ENCODE data around the gene CASP2.

Gene CASP2

GRCh38 chr7:143287935-143288826 lies at the start of gene CASP2:
Gene CASP2 (plus strand): TSS chr7:143288351. CDS start chr7:143288456, 105 bp downstream.
- peak; percentile 98 to 99 for DNase-seq (ENCODE audit: extremely low read depth in 1 of 2, low read depth in 1 of 2)

- no peak for DNase-seq (ENCODE audit: extremely low read depth in 1 of 2, low read depth in 1 of 2)
Observed at GRCh38 chr7:143239813-143240212, 48.3 kb upstream of the CASP2 start.

- peak in 1 of 2 donors; percentile 48 for DNase-seq (ENCODE audit: extremely low read depth in 1 of 2, low read depth in 1 of 2)
Observed at GRCh38 chr7:143240291-143241168, 47.6 kb upstream of the CASP2 start.

GRCh38 chr7:143242306-143242705 lies 45.8 kb upstream of the CASP2 start:
- no peak for DNase-seq (ENCODE audit: extremely low read depth in 1 of 2, low read depth in 1 of 2)

GRCh38 chr7:143243111-143243510 lies 45.0 kb upstream of the CASP2 start:
- no peak for DNase-seq (ENCODE audit: extremely low read depth in 1 of 2, low read depth in 1 of 2)

GRCh38 chr7:143243614-143244013 lies 44.5 kb upstream of the CASP2 start:
- DNase-seq (ENCODE audit: extremely low read depth in 1 of 2, low read depth in 1 of 2): no peak

- DNase-seq (ENCODE audit: extremely low read depth in 1 of 2, low read depth in 1 of 2): no peak
Observed at GRCh38 chr7:143244321-143244720, 43.8 kb upstream of the CASP2 start.

- DNase-seq (ENCODE audit: extremely low read depth in 1 of 2, low read depth in 1 of 2): no peak
Observed at GRCh38 chr7:143245123-143245522, 43.0 kb upstream of the CASP2 start.

- DNase-seq (ENCODE audit: extremely low read depth in 1 of 2, low read depth in 1 of 2): no peak
Observed at GRCh38 chr7:143247372-143247771, 40.8 kb upstream of the CASP2 start.

- DNase-seq (ENCODE audit: extremely low read depth in 1 of 2, low read depth in 1 of 2): no peak
Observed at GRCh38 chr7:143248761-143249354, 39.3 kb upstream of the CASP2 start.

- no peak for DNase-seq (ENCODE audit: extremely low read depth in 1 of 2, low read depth in 1 of 2)
Observed at GRCh38 chr7:143250199-143250598, 38.0 kb upstream of the CASP2 start.

GRCh38 chr7:143250822-143251221 lies 37.3 kb upstream of the CASP2 start:
- DNase-seq (ENCODE audit: extremely low read depth in 1 of 2, low read depth in 1 of 2): no peak

- no peak for DNase-seq (ENCODE audit: extremely low read depth in 1 of 2, low read depth in 1 of 2)
Observed at GRCh38 chr7:143252006-143252405, 36.1 kb upstream of the CASP2 start.

- no peak for DNase-seq (ENCODE audit: extremely low read depth in 1 of 2, low read depth in 1 of 2)
Observed at GRCh38 chr7:143255564-143255963, 32.6 kb upstream of the CASP2 start.

GRCh38 chr7:143256325-143256724 lies 31.8 kb upstream of the CASP2 start:
- no peak for DNase-seq (ENCODE audit: extremely low read depth in 1 of 2, low read depth in 1 of 2)

GRCh38 chr7:143256932-143257331 lies 31.2 kb upstream of the CASP2 start:
- no peak for DNase-seq (ENCODE audit: extremely low read depth in 1 of 2, low read depth in 1 of 2)

- DNase-seq (ENCODE audit: extremely low read depth in 1 of 2, low read depth in 1 of 2): no peak
Observed at GRCh38 chr7:143257501-143257900, 30.6 kb upstream of the CASP2 start.

- DNase-seq (ENCODE audit: extremely low read depth in 1 of 2, low read depth in 1 of 2): no peak
Observed at GRCh38 chr7:143258831-143259230, 29.3 kb upstream of the CASP2 start.

- no peak for DNase-seq (ENCODE audit: extremely low read depth in 1 of 2, low read depth in 1 of 2)
Observed at GRCh38 chr7:143259765-143260164, 28.4 kb upstream of the CASP2 start.

GRCh38 chr7:143261901-143262300 lies 26.2 kb upstream of the CASP2 start:
- DNase-seq (ENCODE audit: extremely low read depth in 1 of 2, low read depth in 1 of 2): no peak

Data from stimulated activated CD8-positive, alpha-beta memory T cell treated with anti-CD3 and anti-CD28 coated beads, Interleukin-7, amount 100 ng/mL, for 48 hours (primary cell).